Heart left ventricle (tissue), 16 donors: ENCODE measurements around the gene GGN. TPM values are rescaled to one million over a fixed set of nuclear protein-coding genes. Genes with fewer than 3 reads are reported as not detected.
"Not testable (repeated sequence)": the region's sequence is repeated elsewhere in the genome, so short reads cannot be mapped to it uniquely, and the experiment has no call there.

ENCODE experiments used
- ATAC-seq, 4 donors: fragments of 200-7000 bp; cut with Tn5 transposase; one replicate each; pipeline ENCODE4 v1.9.1; 2020 to 2022; ENCODE audit warnings: moderate library complexity in 4 of 4, mild to moderate bottlenecking in 3 of 4, moderate number of reproducible peaks in 1 of 4
- DNase-seq, 5 donors: peaks; one replicate each; pipeline ENCODE4 v3.0.0-alpha.2; 2020
- H3K27ac ChIP-seq, 12 donors: fragments of 200-600 bp; sonication (generic) in 4 of 12; one replicate each; pipeline versions ENCODE4 v1.5.0 to v1.8.0; 2016 to 2022; ENCODE audit warnings: mild to moderate bottlenecking in 2 of 12
- H3K27me3 ChIP-seq, 9 donors: fragments of 200-600 bp; sonication (generic) in 2 of 9; one replicate each; pipeline versions ENCODE4 v1.5.1 to v1.8.0; 2016 to 2022; ENCODE audit warnings: mild to moderate bottlenecking in 3 of 9
- H3K36me3 ChIP-seq, 9 donors: fragments of 200-600 bp; sonication (generic) in 2 of 9; one replicate each; pipeline versions ENCODE4 v1.5.0 to v1.8.0; 2018 to 2022; ENCODE audit warnings: mild to moderate bottlenecking in 2 of 9
- H3K4me1 ChIP-seq, 12 donors: fragments of 200-600 bp; sonication (generic) in 4 of 12; one replicate each; pipeline versions ENCODE4 v1.5.0 to v1.8.0; 2016 to 2022; ENCODE audit warnings: mild to moderate bottlenecking in 3 of 12
- H3K4me3 ChIP-seq, 12 donors: fragments of 200-600 bp; sonication (generic) in 4 of 12; one replicate each; pipeline versions ENCODE4 v1.5.0 to v1.8.0; 2017 to 2022; ENCODE audit warnings: mild to moderate bottlenecking in 9 of 12, moderate library complexity in 4 of 12
- H3K9me3 ChIP-seq, 12 donors: fragments of 200-600 bp; sonication (generic) in 4 of 12; one replicate each; pipeline versions ENCODE4 v1.5.0 to v1.8.0; 2016 to 2022; ENCODE audit warnings: mild to moderate bottlenecking in 1 of 12
- CTCF ChIP-seq, 12 donors: fragments of 200-600 bp; sonication (generic) in 4 of 12; IDR thresholded peaks; one replicate each; pipeline versions ENCODE4 v1.5.0 to v1.8.0; 2018 to 2022; ENCODE audit warnings: antibody characterized with exemption in 12 of 12, mild to moderate bottlenecking in 5 of 12
- POLR2A ChIP-seq, 2 donors: fragments of 450-650 bp; IDR thresholded peaks; one replicate each; pipeline ENCODE4 v1.6.1; 2017; ENCODE audit warnings: antibody characterized with exemption in 2 of 2, mild to moderate bottlenecking in 2 of 2, moderate library complexity in 2 of 2
- WGBS, 4 donors: extraction: QIAGEN DNeasy Blood & Tissue Kit in 2 of 4; methylation state at CpG; one replicate each; pipeline versions ENCODE4 v1.1.5 to v1.1.7; 2013 to 2018; 5-methylcytosine and 5-hydroxymethylcytosine counted together
- intact Hi-C, 10 donors: fragments of 100-400 bp; cut with DNase I; formaldehyde crosslinking; loops; one replicate each; pipeline versions ENCODE4 v1.11.1 to v1.14.2; 2022
- polyA plus RNA-seq, 2 donors: library from polyadenylated mRNA; stranded (reverse); fragments of 200-250 nt; gene quantifications; one replicate each; pipeline ENCODE4 v1.2.3, GENCODE V29; 2013
- total RNA-seq, 9 donors: library from RNA; depleted of rRNA in 2 of 9; stranded (reverse); fragments of >200 nt in 2 of 9; fragmentation: NEBNext Ultra II Directional in 3 of 9; extraction: Animal tissue kit (Norgen Biotek cat#: 25700) in 3 of 9; gene quantifications; one replicate each; pipeline versions ENCODE4 v1.1.0 to v1.2.4, GENCODE V29; 2016 to 2023
- donor health status: ischemic (EF 13 %, LVEDD 7.1; RV severe dilation, severe dysfunction).
- donor health status: healthy with polysubstance abuse.
- donor health status: DM: no; HTN: yes; CAD: no.
- donor health status: DM: no; HTN: no; CAD: no.
- donor health status: ischemic (EF 25% LVEDD 6.9; RV normal size, moderate dysfunction).
- donor health status: ischemic (EF 25% LVEDD 5.7; RV mildly dilated, moderate dysfunction).
- donor health status: healthy.
- donor health status: DM: yes; HTN: yes; CAD: no.
- donor health status: ischemic (EF 35%, LVEDD 5.7; RV mildly dilated, moderate dysfunction).
- donor health status: nonischemic (EF 11% LVEDD 7.7; RV severe dilation, severe dysfunction).
- donor health status: DM: yes; HTN: yes; CAD: no.
- donor health status: PGD.
- donor health status: ischemic (EF 29% LVEDD 5.4; RV normal size, mild dysfunction).
- donor health status: nonischemic (EF 23%, LVEDD 6.1; RV moderate dilation, normal function).

Gene GGN
- total and polyA plus RNA-seq, 11 donors, result 0.15 to 0.67 (median 0.31) TPM; not detected in 4

GRCh38 chr19:38371081-38371480 lies 16.8 kb downstream of the GGN start:
- no peak for TF ChIP-seq POLR2A (IDR thresholded peaks at IDR 0.05)
- no peak for TF ChIP-seq CTCF (IDR thresholded peaks at IDR 0.05)
- Histone ChIP-seq H3K9me3 (no peaks in the 10 kb centered on the region), H3K27ac (no peak overlapping the region), H3K4me3 (no peak overlapping the region), H3K4me1 (peaks cover under 1 to 15% (median 8%) of the 10 kb centered on the region in 12 donors), H3K36me3 (no peaks in the 10 kb centered on the region), H3K27me3 (no peaks in the 10 kb centered on the region)
- no peak for DNase-seq
- intact Hi-C loops, result loop anchor here in 1 of 10 donors (5.0 kb wide), 1 partner anchor 34 kb away; the partner anchor contains the start of gene CATSPERG
- ATAC-seq, result no peak
- WGBS, 4 donors, result 84 to 88% (median 87%) methylated on average over 6 of the region's 6 CpGs

- H3K27me3 ChIP-seq, result no peaks in the 10 kb centered on the region
- intact Hi-C loops, result loop anchor here in 1 of 10 donors (5.0 kb wide), 1 partner anchor 33 kb away; the partner anchor contains the start of gene CATSPERG
- 53 to 60% (median 58%) methylated on average over 12 of the region's 12 CpGs for WGBS, 4 donors
- TF ChIP-seq CTCF (IDR thresholded peaks at IDR 0.05) (no peak), POLR2A (IDR thresholded peaks at IDR 0.05) (no peak)
- no peaks in the 10 kb centered on the region for H3K36me3 ChIP-seq
- no peak overlapping the region for H3K27ac ChIP-seq
- ATAC-seq (no peak), DNase-seq (no peak)
- no peak overlapping the region for H3K4me3 ChIP-seq
- H3K9me3 ChIP-seq, result no peaks in the 10 kb centered on the region
- H3K4me1 ChIP-seq, result peaks cover 0 to 7% (median under 1%) of the 10 kb centered on the region in 12 donors
These were observed 17.5 kb downstream of the GGN start for GRCh38 chr19:38370299-38370698.

GRCh38 chr19:38369584-38369983 lies 18.2 kb downstream of the GGN start:
- 84 to 92% (median 88%) methylated on average over 2 of the region's 2 CpGs for WGBS, 4 donors
- no peak for ATAC-seq
- TF ChIP-seq POLR2A (IDR thresholded peaks at IDR 0.05), result no peak
- TF ChIP-seq CTCF (IDR thresholded peaks at IDR 0.05), result no peak
- Histone ChIP-seq H3K27ac (no peak overlapping the region), H3K4me1 (peaks cover 0 to 4% (median 0%) of the 10 kb centered on the region in 12 donors), H3K36me3 (no peaks in the 10 kb centered on the region), H3K27me3 (no peaks in the 10 kb centered on the region), H3K9me3 (no peaks in the 10 kb centered on the region), H3K4me3 (no peak overlapping the region)
- DNase-seq, result no peak
- intact Hi-C loops, result no loop called here

DNA sequence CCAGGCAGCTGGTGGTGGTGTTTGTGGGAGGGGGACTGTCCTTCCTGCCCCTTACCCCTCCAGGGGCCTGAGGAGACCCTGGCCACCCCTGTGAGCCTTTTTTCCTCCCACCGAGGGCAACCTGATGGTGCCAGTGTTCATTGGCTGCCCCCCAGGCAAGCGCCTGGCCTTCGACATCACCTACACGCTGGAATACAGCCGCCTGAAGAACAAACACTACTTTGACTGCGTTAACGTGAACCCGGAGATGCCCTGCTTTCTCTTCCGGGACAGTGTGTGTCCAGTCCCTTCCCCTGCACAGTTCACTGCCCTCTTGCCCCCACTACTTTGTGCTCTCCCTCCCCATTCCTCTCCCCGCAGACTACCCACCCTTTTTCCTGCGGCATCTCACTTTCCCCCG lies 20.8 kb downstream of the GGN start:
- Histone ChIP-seq H3K27me3 (no peaks in the 10 kb centered on the region), H3K4me1 (peaks cover 0 to 11% (median 6%) of the 10 kb centered on the region in 12 donors), H3K4me3 (no peak overlapping the region), H3K36me3 (no peaks in the 10 kb centered on the region), H3K27ac (no peak overlapping the region), H3K9me3 (no peaks in the 10 kb centered on the region)
- DNase-seq (no peak), ATAC-seq (no peak)
- TF ChIP-seq POLR2A (IDR thresholded peaks at IDR 0.05) (no peak), CTCF (IDR thresholded peaks at IDR 0.05) (no peak)
- WGBS, 4 donors, result 81 to 86% (median 85%) methylated on average over 12 of the region's 12 CpGs
- intact Hi-C loops, result no loop called here

- H3K27me3 ChIP-seq, result peaks cover 0 to 18% (median 0%) of the 10 kb centered on the region in 9 donors
- DNase-seq, ATAC-seq, intact Hi-C loops, H3K36me3 ChIP-seq, H3K9me3 ChIP-seq: not testable (repeated sequence)
- H3K27ac ChIP-seq, result peak overlapping the region in 1 of 12 donors; percentile 70
- H3K4me1 ChIP-seq, result peaks cover 0 to 20% (median 9%) of the 10 kb centered on the region in 12 donors
- H3K4me3 ChIP-seq, result peak overlapping the region in 10 of 12 donors; percentile 37 to 97 (median 64)
- WGBS, 4 donors, result 84 to 89% (median 85%) methylated on average over 14 to 15 of the region's 16 CpGs
These were observed 24.7 kb downstream of the GGN start for GRCh38 chr19:38362946-38363688.
